ENCODE measurements around the gene TRIM63. TPM values are rescaled to one million over a fixed set of nuclear protein-coding genes. Genes with fewer than 3 reads are reported as not detected.

TRIM63 gene
- total and polyA plus RNA-seq, 4 donors = not detected

DNA sequence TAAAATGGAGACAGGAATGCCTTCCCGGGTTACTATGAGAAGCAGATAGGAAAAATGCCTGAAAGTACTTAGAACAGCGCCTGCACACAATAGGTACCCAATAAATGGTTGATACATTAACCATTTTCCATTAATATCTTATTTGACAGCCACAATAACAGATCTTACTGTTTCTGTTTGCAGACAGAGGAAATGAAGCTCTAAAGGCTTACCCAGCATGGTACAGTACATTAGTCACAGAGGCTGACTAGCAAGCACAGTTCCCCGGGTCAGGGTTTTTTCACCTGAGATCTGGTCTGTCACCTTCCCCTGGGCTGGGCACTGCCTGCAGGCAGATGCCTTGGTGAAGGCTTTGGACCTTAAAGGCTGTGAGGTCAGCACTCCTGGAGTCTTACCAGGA, 2.9 kb downstream of the TRIM63 start:
- no peaks in the 10 kb centered on the region for H3K36me3 ChIP-seq (ENCODE audit: control insufficient read depth, insufficient read depth, low read length)
- H3K4me1 ChIP-seq (ENCODE audit: control insufficient read depth, insufficient read depth, low read length) = no peaks in the 10 kb centered on the region
- no peak overlapping the region for H3K27ac ChIP-seq (ENCODE audit: low read depth, low read length)
- DNase-seq (ENCODE audit: low read depth in 4 of 6, low spot score in 6 of 6) = no peak
- H3K9me3 ChIP-seq (ENCODE audit: control insufficient read depth, insufficient read depth, low read length) = no peaks in the 10 kb centered on the region
- no peak overlapping the region for H3K4me3 ChIP-seq (ENCODE audit: low read depth, low read length)
- WGBS (ENCODE audit: insufficient coverage) = 88% methylated on average over 3 of the region's 3 CpGs
- peaks cover 6% of the 10 kb centered on the region for H3K27me3 ChIP-seq (ENCODE audit: control insufficient read depth, insufficient read depth, low read length)

DNA sequence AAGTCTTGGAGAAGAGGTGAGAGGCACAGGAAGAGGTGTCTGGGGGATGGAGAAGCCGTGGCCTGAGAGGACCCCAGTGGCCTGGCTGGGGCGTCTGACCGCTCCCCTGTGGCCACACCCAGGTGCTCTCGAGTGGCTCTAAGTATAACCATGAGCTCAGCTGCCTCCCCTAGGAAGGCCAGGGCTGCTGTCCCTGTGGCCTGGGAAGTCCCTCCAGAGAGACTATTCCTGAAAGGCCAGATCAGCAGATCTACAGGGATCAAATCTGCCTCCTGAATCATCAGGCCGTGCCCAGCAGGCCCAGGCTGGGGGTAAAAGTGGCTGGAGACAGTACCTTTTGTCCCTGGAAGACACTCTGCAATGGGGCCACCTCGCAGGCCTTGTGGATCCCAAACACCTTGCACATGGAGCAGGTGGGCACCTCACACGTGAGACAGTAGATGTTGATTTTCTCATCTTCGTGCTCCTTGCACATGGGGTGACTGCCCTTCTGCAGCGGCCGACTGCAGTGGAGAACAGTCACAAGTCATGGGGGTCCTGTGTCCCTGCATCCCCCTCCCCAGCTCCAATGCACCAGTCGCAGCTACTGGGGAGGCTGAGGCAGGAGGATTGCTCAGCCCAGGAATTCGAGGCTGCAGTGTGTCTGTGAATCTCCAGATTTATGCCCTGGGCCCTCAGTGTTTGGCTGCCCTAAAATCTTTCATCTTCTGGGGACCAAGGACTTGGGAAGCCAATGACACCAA, 6.4 kb downstream of the TRIM63 start:
- DNase-seq (ENCODE audit: low read depth in 4 of 6, low spot score in 6 of 6) = no peak
- H3K4me3 ChIP-seq (ENCODE audit: low read depth, low read length) = no peak overlapping the region
- H3K27me3 ChIP-seq (ENCODE audit: control insufficient read depth, insufficient read depth, low read length) = peaks cover 6% of the 10 kb centered on the region
- H3K27ac ChIP-seq (ENCODE audit: low read depth, low read length) = no peak overlapping the region
- no peaks in the 10 kb centered on the region for H3K36me3 ChIP-seq (ENCODE audit: control insufficient read depth, insufficient read depth, low read length)
- WGBS (ENCODE audit: insufficient coverage) = 81% methylated on average over 12 of the region's 12 CpGs
- no peaks in the 10 kb centered on the region for H3K9me3 ChIP-seq (ENCODE audit: control insufficient read depth, insufficient read depth, low read length)
- H3K4me1 ChIP-seq (ENCODE audit: control insufficient read depth, insufficient read depth, low read length) = no peaks in the 10 kb centered on the region

GRCh38 chr1:26059906-26060305, 7.5 kb downstream of the TRIM63 start:
- WGBS (ENCODE audit: insufficient coverage) = 66% methylated on average over 5 of the region's 7 CpGs
- no peaks in the 10 kb centered on the region for H3K36me3 ChIP-seq (ENCODE audit: control insufficient read depth, insufficient read depth, low read length)
- DNase-seq (ENCODE audit: low read depth in 4 of 6, low spot score in 6 of 6) = no peak
- H3K27me3 ChIP-seq (ENCODE audit: control insufficient read depth, insufficient read depth, low read length) = peaks cover 6% of the 10 kb centered on the region
- H3K9me3 ChIP-seq (ENCODE audit: control insufficient read depth, insufficient read depth, low read length) = no peaks in the 10 kb centered on the region
- no peaks in the 10 kb centered on the region for H3K4me1 ChIP-seq (ENCODE audit: control insufficient read depth, insufficient read depth, low read length)
- H3K27ac ChIP-seq (ENCODE audit: low read depth, low read length) = no peak overlapping the region
- H3K4me3 ChIP-seq (ENCODE audit: low read depth, low read length) = no peak overlapping the region

DNA sequence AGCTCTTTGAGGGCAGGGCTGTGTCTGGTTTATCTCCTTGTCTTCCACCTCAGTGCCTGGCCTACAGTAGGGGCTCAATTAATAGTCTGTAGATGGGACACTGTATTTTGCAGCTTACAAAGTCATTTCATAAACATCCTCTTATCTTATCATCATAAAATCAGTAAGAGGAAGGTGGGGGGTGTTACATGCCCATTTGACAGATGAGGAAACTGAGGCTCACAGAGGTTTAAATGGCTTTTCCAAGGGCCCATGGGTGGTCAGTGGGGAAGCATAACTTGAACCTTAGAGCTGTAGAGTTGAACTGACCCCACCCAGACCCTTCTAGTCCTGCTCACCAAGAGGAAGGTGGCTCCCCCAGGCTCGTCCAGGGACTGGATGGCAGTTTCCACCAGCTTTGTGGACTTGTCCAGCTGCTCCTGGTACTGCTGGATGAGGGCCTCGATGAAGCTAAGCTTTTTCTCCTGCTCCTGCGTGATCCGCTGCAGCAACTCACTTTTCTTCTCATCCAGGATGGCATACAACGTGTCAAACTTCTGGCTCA, 9.3 kb downstream of the TRIM63 start:
- Histone ChIP-seq H3K4me3 (ENCODE audit: low read depth, low read length) (no peak overlapping the region), H3K27ac (ENCODE audit: low read depth, low read length) (no peak overlapping the region), H3K36me3 (ENCODE audit: control insufficient read depth, insufficient read depth, low read length) (no peaks in the 10 kb centered on the region), H3K4me1 (ENCODE audit: control insufficient read depth, insufficient read depth, low read length) (no peaks in the 10 kb centered on the region), H3K9me3 (ENCODE audit: control insufficient read depth, insufficient read depth, low read length) (no peaks in the 10 kb centered on the region), H3K27me3 (ENCODE audit: control insufficient read depth, insufficient read depth, low read length) (peaks cover 8% of the 10 kb centered on the region)
- no peak for DNase-seq (ENCODE audit: low read depth in 4 of 6, low spot score in 6 of 6)
- 80% methylated on average over 5 of the region's 5 CpGs for WGBS (ENCODE audit: insufficient coverage)

DNA sequence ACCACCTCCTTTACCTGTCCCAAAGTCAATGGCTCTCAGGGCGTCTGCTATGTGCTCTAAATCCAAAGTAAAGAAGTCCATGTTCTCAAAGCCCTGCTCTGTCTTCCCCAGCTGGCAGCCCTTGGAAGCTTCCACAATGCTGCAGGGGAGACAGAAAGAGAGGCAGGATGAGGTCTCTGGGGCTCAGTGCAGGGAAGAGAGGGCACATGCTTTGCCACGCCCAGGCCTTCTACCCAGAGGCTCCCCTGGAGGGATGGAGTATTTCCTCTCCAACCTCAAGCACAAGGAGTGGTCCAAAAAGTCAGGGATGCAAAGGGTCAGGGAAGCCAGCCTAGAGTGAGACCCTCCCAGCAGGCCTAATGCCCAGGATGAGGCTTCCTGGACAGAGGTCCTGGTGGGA, 10.2 kb downstream of the TRIM63 start:
- Histone ChIP-seq H3K4me3 (ENCODE audit: low read depth, low read length) (no peak overlapping the region), H3K4me1 (ENCODE audit: control insufficient read depth, insufficient read depth, low read length) (no peaks in the 10 kb centered on the region), H3K9me3 (ENCODE audit: control insufficient read depth, insufficient read depth, low read length) (no peaks in the 10 kb centered on the region), H3K27ac (ENCODE audit: low read depth, low read length) (no peak overlapping the region), H3K36me3 (ENCODE audit: control insufficient read depth, insufficient read depth, low read length) (no peaks in the 10 kb centered on the region), H3K27me3 (ENCODE audit: control insufficient read depth, insufficient read depth, low read length) (peaks cover 8% of the 10 kb centered on the region)
- DNase-seq (ENCODE audit: low read depth in 4 of 6, low spot score in 6 of 6) = no peak
- 88% methylated on average over 1 of the region's 2 CpGs for WGBS (ENCODE audit: insufficient coverage)

GRCh38 chr1:26055041-26055440, 12.4 kb downstream of the TRIM63 start:
- Histone ChIP-seq H3K27me3 (ENCODE audit: control insufficient read depth, insufficient read depth, low read length) (peaks cover 3% of the 10 kb centered on the region), H3K9me3 (ENCODE audit: control insufficient read depth, insufficient read depth, low read length) (no peaks in the 10 kb centered on the region), H3K4me1 (ENCODE audit: control insufficient read depth, insufficient read depth, low read length) (no peaks in the 10 kb centered on the region), H3K27ac (ENCODE audit: low read depth, low read length) (no peak overlapping the region), H3K36me3 (ENCODE audit: control insufficient read depth, insufficient read depth, low read length) (no peaks in the 10 kb centered on the region), H3K4me3 (ENCODE audit: low read depth, low read length) (no peak overlapping the region)
- DNase-seq (ENCODE audit: low read depth in 4 of 6, low spot score in 6 of 6) = no peak
- WGBS (ENCODE audit: insufficient coverage) = no CpG with 5 or more reads among the region's 2 CpGs

DNA sequence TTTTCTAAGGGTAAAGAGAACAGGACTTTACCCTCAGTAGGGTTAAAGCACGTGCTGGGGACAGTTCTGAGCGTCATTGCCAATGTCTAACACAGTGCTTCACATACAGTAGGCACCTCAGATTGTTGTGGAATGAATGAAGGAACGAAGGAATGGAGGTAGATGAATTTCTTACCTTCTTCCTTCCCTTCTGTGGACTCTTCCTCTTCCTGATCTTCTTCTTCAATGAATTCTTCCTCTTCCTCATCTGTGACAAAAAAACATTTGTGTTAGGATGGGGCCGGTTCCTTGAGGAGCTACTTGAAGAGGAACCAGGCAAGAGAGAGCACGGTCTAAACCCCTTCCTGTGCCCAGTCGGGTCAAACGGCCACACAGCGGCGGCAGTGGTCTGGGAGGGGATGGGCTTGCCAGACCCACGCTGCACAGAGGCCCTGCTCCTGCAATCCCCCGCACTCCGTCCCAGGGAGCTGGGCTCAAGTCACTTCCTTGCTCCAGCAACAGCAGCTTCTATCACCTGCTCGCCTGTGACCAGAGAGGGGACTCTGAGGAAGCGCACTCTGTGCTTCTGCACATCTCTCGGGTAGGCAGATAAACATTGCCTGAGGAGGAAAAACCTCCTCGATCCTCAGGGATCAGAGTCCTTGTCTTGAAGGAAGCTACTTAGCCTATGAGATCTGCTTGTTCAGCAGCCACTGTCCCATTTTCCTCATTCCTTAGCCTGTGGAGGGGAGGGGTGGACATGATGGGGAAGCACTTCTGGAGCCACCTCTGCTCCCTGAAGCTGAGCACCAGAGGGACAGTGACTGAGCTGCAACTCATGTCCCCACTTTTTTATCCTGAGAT, 13.5 kb downstream of the TRIM63 start:
- H3K36me3 ChIP-seq (ENCODE audit: control insufficient read depth, insufficient read depth, low read length) = no peaks in the 10 kb centered on the region
- 19% methylated on average over 13 of the region's 16 CpGs for WGBS (ENCODE audit: insufficient coverage)
- H3K27ac ChIP-seq (ENCODE audit: low read depth, low read length) = no peak overlapping the region
- H3K4me3 ChIP-seq (ENCODE audit: low read depth, low read length) = no peak overlapping the region
- H3K4me1 ChIP-seq (ENCODE audit: control insufficient read depth, insufficient read depth, low read length) = no peaks in the 10 kb centered on the region
- DNase-seq (ENCODE audit: low read depth in 4 of 6, low spot score in 6 of 6) = no peak
- H3K9me3 ChIP-seq (ENCODE audit: control insufficient read depth, insufficient read depth, low read length) = no peaks in the 10 kb centered on the region
- H3K27me3 ChIP-seq (ENCODE audit: control insufficient read depth, insufficient read depth, low read length) = peaks cover 8% of the 10 kb centered on the region

- Histone ChIP-seq H3K4me1 (ENCODE audit: control insufficient read depth, insufficient read depth, low read length) (peaks cover 16% of the 10 kb centered on the region), H3K27ac (ENCODE audit: low read depth, low read length) (no peak overlapping the region), H3K27me3 (ENCODE audit: control insufficient read depth, insufficient read depth, low read length) (peaks cover 32% of the 10 kb centered on the region), H3K9me3 (ENCODE audit: control insufficient read depth, insufficient read depth, low read length) (no peaks in the 10 kb centered on the region), H3K4me3 (ENCODE audit: low read depth, low read length) (no peak overlapping the region), H3K36me3 (ENCODE audit: control insufficient read depth, insufficient read depth, low read length) (no peaks in the 10 kb centered on the region)
- no CpG with 5 or more reads among the region's 6 CpGs for WGBS (ENCODE audit: insufficient coverage)
- DNase-seq (ENCODE audit: low read depth in 4 of 6, low spot score in 6 of 6) = no peak
Measured at GRCh38 chr1:26050248-26050640, 17.2 kb downstream of the TRIM63 start.

DNA sequence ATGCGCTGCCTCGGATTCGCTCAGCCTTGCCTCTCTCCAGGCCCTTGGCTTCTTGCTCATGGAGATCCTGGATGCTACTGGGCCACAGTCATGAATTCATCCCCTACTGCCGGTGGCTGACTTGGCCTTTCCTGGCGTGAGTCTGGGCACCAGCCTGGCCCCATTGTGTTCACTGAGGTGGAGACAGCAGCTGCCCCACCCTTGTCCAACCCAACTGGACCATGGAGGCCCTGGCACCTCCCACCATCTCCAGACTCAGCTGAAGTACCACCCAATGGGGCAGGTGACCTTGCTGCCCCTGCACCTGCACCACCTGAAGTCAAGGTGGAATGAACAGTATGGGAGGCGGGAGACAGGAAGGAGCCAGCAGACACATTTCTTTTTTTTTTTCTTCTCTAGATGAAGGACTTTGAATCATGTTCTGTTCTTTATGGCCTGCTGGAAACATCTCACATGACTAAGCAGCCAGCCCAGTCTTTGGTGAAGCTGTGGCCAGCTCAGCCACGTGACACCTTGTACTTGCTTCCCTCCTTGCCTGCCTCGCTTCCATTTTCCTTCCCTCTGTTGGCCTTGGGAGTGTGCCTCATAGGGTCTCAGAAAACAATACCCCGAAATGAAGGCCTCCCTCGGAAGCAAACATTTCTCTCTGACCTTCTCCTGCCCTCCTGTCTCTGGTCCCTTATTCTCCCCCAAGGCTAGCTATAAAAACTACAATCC, 17.7 kb downstream of the TRIM63 start:
- H3K4me1 ChIP-seq (ENCODE audit: control insufficient read depth, insufficient read depth, low read length) = peaks cover 20% of the 10 kb centered on the region
- no peaks in the 10 kb centered on the region for H3K9me3 ChIP-seq (ENCODE audit: control insufficient read depth, insufficient read depth, low read length)
- H3K27ac ChIP-seq (ENCODE audit: low read depth, low read length) = no peak overlapping the region
- DNase-seq (ENCODE audit: low read depth in 4 of 6, low spot score in 6 of 6) = no peak
- no peaks in the 10 kb centered on the region for H3K36me3 ChIP-seq (ENCODE audit: control insufficient read depth, insufficient read depth, low read length)
- H3K4me3 ChIP-seq (ENCODE audit: low read depth, low read length) = no peak overlapping the region
- peaks cover 37% of the 10 kb centered on the region for H3K27me3 ChIP-seq (ENCODE audit: control insufficient read depth, insufficient read depth, low read length)
- WGBS (ENCODE audit: insufficient coverage) = 69% methylated on average over 9 of the region's 10 CpGs

All from spinal cord (tissue), 10 donors.